HFF-Myc (cell line): ENCODE measurements around the gene CPM.
A peak's percentile ranks its signal among the peaks of the same experiment; 100 is the strongest.

Experiments used
- DNase-seq: peaks from one replicate; pipeline ENCODE4 v3.0.0-alpha.2; 2011; ENCODE audit warnings: low read depth; ENCODE audit errors: extremely low read depth
- H3K4me3 ChIP-seq: replicated peaks from 2 replicates; pipeline ENCODE4 v1.5.1; 2011; ENCODE audit warnings: low read depth, mild to moderate bottlenecking, control low read depth, low read length
- TF ChIP-seq, protein P1 (sequence below): IDR thresholded peaks from 2 replicates; pipeline ENCODE4 v1.5.1; 2012; ENCODE audit warnings: mild to moderate bottlenecking, low read depth, low read length, control low read depth; ENCODE audit errors: missing control alignments

Gene CPM

DNA sequence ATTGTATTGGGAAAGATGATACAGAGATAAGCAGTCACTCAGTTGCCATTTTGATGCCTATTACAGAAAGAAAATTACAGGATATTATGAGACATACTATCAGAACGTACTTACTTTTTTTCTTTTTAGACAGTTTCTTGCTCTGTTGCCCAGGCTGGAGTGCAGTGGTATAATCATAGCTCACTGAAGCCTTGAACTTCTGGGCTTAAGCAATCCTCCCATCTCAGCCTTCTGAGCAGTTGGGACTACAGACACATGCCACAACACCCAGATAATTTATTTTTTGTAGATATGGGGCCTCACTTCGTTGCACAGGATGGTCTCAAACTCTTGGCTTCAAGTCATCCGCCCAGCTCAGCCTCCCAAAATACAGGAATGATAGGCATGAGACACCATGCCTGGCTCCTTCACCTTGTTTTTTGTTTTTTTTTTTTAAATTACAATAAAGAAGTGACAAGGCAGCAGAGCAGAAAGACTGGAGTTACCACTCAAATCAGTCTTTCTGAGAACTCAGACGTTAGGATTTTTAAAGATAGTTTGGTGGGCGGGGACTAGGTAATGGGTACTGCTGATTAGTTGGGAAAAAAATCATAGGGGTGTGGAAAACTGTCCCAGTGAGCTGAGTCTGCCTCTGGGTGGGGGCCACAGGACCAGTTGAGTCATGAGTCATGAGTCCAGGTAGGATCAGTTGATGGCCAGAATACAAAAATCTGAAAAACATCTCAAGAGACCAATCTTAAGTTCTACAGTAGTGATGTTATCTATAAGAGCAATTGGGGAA lies 11.5 kb upstream of the CPM start:
- TF ChIP-seq, protein P1, sequence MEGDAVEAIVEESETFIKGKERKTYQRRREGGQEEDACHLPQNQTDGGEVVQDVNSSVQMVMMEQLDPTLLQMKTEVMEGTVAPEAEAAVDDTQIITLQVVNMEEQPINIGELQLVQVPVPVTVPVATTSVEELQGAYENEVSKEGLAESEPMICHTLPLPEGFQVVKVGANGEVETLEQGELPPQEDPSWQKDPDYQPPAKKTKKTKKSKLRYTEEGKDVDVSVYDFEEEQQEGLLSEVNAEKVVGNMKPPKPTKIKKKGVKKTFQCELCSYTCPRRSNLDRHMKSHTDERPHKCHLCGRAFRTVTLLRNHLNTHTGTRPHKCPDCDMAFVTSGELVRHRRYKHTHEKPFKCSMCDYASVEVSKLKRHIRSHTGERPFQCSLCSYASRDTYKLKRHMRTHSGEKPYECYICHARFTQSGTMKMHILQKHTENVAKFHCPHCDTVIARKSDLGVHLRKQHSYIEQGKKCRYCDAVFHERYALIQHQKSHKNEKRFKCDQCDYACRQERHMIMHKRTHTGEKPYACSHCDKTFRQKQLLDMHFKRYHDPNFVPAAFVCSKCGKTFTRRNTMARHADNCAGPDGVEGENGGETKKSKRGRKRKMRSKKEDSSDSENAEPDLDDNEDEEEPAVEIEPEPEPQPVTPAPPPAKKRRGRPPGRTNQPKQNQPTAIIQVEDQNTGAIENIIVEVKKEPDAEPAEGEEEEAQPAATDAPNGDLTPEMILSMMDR, result no peak
- no peak for DNase-seq
- no peak overlapping the region for H3K4me3 ChIP-seq

DNA sequence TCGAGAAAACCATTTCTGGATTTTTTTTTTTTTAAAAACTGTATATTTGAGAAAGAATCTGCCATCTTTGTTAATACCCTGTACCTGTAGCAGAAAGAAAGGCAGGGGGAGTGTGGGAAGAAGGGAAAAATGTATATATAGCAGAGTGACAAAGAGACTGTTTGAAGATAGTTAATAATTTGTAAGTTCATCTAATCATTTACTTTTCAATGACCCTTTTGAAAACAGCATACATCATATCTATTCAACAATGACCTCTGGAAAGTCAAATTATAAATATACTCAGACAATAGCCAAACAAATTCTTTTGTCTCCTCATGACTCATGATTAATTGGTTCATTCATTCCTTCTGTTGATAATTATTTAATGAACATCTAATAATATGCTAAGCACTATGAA lies 10.9 kb upstream of the CPM start:
- TF ChIP-seq, protein P1, result no peak
- H3K4me3 ChIP-seq, result no peak overlapping the region
- DNase-seq, result no peak

DNA sequence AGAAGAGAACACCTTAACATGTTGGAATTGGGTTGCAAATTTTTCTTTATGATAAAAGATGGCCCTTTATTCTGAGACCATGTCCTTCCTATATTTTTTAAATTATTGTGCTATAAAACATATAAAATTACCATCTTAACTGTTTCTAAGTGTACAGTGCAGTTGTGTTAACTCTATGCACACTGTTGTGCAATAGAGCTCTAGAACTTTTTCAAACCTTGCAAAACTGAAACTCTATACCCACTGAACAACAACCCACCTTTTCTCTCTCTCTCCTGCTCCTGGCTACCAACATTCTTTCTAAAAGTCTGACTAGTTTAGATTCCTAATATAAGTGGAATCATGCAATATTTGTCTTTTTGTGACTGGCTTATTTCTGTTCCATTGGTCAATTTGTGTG lies 7.8 kb upstream of the CPM start:
- H3K4me3 ChIP-seq, result no peak overlapping the region
- no peak for DNase-seq
- TF ChIP-seq, protein P1, result no peak

GRCh38 chr12:68939505-68939904 lies 6.5 kb upstream of the CPM start:
- DNase-seq, result no peak
- TF ChIP-seq, protein P1, result no peak

DNA sequence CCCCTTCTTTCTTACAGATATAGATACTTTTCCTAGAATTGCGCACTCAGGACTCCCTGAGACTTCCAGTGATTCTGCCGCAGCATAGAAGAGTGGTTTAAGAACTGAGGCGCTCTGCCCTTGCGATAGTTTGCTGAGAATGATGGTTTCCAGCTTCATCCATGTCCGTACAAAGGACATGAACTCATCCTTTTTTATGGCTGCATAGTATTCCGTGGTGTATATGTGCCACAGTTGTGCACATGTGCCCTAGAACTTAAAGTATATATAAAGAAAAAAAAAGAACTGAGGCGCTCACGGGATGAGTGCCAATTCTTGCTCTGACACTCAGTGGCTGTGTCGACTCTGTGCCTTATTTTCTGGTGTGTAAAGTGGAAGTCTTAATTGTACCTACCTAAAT lies 1.4 kb upstream of the CPM start:
- DNase-seq, result no peak
- TF ChIP-seq, protein P1, result no peak
- H3K4me3 ChIP-seq, result no peak overlapping the region

More at GRCh38 chr12:68939505-68939904, 6.5 kb upstream of the CPM start:
- H3K4me3 ChIP-seq, result no peak overlapping the region

GRCh38 chr12:68932128-68932960 lies 627 bp downstream of the CPM start:
- TF ChIP-seq, protein P1, result no peak
- no peak for DNase-seq
- H3K4me3 ChIP-seq, result peak overlapping the region; percentile 41
